Stimulated activated CD4-positive, alpha-beta T cell treated with anti-CD3 and anti-CD28 coated beads, Interleukin-1b, Interleukin-23, amount 100 ng/mL, for 1 hour (primary cell): ENCODE results near the gene PNRC1.
A peak's percentile ranks its signal among the peaks of the same experiment; 100 is the strongest.
"Not testable (repeated sequence)": the region's sequence is repeated elsewhere in the genome, so short reads cannot be mapped to it uniquely, and the experiment has no call there.

Source experiments
- DNase-seq, 2 donors: peaks; one replicate each; pipeline ENCODE4 v3.0.0-alpha.2; 2020; ENCODE audit warnings: low read depth in 2 of 2

The PNRC1 gene

DNA sequence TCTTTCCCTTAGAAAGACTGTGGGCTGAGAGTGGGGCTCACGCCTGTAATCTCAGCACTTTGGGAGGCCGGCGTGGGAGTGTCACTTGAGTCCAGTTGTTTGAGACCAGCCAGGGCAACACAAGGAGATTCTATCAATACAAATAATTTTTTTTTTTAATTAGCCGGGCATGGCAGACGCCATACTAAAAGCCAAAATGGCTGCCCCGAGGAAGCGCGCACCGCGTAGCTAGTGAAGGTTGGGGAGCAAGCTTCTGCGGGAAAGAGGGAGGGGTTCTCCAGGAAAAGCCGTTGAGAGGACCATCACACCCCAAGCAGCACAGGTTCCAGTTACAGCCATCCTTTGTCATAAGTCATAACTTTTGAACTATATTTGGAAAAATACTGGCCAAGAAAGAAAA lies 21.3 kb upstream of the PNRC1 start:
- DNase-seq = no peak

DNA sequence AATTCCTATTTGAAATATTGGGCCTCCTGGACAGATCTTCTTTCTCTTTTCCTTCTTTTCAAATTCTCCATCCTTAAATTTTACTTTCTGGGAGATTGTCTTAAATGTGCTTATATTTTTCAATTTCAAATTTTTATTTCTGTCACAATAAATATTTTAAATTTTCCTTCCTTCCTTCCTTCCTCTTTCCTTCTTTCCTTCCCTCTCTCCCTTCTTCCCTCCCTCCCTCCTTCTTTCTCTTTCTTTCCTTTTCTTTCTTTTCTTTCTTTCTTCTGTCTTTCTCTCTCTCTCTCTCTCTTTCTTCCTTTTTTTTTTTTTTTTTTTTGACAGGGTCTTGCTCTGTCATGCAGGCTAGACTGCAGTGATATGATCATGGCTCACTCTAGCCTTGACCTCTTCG lies 16.7 kb upstream of the PNRC1 start:
- DNase-seq = no peak

DNA sequence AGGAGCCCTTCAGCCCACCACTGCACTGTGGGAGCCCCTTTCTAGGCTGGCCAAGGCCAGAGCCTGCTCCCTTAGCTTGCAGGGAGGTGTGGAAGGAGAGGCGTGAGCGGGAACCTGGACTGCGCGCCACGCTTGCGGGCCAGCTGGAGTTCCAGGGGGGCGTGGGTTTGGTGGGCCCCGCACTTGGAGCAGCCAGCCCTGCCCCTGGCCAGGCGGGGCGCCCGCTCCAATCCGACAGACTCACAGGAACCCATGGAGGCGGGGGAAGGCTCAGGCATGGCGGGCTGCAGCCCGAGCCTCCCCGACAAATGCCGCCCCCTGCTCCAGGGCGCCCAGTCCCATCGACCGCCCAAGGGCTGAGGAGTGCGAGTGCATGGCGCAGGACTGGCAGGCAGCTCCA lies 15.6 kb upstream of the PNRC1 start:
- not testable (repeated sequence) for DNase-seq

DNA sequence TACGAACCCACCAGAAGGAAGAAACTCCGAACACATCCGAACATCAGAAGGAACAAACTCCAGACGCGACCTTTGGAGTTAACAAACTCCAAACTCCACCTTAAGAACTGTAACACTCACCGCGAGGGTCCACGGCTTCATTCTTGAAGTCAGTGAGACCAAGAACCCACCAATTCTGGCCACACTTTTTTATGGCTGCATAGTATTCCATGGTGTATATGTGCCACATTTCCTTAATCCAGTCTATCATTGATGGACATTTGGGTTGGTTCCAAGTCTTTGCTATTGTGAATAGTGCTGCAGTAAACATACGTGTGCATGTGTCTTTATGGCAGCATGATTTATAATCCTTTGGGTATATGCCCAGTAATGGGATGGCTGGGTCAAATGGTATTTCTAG lies 14.4 kb upstream of the PNRC1 start:
- not testable (repeated sequence) for DNase-seq

DNA sequence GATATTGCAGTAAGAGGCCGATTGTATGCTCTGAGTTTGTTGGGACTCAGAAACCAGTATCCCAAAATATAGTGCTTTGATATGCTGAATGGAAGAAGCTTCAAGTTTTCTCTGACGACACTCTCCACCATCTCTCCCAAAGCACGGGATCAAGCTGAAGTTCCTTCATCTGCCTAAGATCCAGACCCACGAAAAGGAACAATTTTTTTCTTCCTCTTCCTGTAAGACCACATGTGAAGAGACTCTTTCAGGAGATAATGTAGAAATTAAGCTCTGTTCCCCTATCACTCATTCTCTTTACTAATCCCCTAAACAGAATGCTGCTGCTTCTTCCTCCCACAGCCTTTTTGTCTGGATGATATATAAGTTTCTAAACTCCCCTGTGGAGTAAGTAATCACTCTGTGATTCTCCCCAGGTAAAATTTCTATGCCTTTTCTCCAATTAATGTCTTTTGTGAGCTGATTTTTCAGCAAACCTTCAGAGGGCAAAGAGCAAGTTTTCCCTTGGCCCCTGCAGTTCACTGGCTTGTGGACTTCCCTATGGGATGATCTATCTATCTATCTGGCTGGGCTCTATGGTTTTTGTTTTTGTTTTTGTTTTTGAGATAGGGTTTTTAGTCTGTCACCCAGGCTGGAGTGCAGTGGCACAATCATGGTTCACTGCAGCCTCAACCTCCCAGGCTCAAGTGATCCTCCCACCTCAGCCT lies 13.5 kb upstream of the PNRC1 start:
- no peak for DNase-seq

DNA sequence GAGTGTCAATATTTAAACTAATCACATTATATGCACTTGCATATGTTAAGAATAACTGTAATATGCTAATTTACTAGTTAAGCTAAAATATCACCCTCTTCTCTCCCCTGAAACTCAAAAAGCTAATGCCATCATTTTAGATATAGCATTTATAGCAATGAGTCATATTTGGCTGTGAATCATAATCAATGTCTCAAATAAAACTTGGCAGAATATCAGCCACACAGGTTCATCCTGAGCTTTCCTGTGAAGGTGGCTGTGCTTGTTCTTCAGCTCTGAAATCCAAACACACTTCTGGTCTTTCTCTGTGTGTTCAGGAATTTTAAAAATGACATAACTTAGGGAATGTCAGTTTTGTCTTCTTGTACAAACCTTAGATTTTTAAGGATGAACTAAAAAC lies 12.8 kb upstream of the PNRC1 start:
- DNase-seq = no peak

DNA sequence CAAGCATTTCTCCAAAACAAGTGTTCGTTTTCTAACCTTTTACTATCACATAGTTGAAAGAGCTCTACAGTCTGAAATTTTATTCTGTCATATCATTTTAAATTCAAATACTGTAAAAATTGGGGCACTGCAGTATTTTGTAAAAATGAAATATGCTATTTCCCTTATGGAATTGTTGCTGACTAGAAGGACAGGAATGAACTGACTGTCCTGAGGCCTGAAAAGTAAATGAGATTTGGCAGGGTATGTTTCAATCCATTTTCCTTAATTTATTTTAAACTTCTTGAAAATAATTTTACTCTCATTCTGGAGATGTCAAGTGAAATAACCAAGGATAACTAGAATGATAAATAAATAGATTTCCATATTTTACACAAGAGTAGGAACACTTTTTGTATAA lies 11.9 kb upstream of the PNRC1 start:
- DNase-seq = no peak

DNA sequence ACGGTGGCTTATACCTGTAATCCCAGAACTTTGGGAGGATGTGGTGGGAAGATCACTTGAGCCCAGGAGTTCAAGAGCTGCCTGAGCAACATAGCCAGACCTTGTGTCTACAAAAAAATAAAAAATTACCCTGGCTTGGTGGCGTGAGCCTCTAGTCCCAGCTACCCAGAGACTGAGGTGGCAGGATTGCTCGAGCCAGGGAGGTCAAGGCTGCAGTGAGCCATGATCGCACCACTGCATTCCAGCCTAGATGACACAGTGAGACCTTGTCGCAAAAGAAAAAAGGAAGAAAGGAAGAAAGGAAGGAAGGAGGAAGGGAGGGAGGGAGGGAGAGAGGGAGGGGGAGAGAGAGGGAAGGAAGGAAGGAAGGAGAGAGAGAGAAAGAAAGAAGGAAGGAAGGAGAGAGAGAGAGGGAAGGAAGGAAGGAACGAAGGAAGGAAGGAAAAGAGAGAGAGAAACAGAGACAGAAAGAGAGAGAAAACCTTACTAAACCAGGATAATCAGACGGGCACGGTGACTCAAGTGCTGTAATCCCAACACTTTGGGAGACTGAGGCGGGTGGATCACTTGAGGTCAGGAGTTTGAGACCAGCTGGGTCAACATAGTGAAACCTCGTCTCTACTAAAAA lies 10.9 kb upstream of the PNRC1 start:
- DNase-seq = no peak

DNA sequence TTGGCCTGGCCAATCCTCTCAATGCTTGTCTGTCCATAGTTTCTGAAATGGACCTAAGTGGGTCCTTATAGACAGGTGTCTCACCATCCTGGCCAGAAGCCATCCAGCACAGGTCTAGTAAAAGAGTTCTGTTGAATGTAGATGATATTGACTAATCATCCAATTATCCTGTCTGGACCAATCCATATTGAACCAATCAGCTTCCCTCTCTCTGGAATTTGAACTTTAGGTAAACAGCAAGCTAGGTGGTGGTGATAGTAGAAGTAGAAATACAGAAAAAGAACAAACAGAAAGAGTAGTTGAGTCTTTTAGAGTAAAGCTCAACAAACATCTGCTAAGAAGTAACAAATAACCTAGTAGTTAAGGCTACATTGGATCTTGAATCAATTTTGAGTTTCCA lies 9.5 kb upstream of the PNRC1 start:
- DNase-seq = no peak

DNA sequence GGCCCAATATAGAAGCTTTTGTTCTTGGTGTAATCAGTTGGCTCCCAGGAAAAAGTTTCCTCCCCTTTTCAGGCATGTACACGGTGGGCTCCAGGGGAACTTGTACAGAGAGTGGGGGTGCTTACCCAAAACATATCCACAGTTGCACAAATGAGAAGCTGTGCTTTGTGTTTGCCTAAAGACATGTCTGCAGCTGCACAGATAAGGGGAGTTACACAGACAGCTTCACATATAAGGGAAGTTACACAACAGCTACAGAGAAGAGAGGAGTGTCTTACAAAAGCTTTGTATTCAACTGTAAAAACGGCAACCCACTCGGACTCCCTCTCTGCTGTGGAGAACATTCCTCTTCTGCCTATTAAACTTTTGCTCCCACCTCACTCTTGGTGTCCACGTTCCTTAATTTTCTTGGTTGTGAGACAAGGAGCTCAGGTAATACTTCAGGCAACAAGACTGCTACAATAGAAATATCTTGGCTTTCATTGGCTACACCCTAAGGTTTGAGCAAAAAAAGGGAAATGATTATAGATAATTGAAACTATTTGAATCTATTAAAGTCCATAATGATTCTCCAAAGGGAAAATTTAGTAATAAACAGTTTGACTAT lies 7.4 kb upstream of the PNRC1 start:
- no peak for DNase-seq

DNA sequence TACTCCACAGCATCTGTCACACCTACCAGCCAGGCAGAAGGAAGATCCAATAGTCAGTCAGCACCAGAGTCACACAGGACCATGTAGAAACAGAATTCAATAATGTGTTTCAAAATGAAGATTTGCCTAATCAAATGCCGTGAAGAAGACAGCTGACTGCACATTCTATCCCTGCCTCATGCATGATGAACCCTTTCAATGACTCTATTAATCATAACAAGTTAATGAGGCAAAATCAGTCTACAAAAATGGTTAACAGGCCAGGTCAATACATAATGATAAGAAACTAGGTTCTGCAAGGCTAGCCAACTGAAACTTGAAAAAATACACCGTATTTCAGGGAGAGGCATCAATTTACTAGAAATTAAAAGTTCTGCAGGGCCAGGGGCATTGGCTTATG lies 6.7 kb upstream of the PNRC1 start:
- no peak for DNase-seq

DNA sequence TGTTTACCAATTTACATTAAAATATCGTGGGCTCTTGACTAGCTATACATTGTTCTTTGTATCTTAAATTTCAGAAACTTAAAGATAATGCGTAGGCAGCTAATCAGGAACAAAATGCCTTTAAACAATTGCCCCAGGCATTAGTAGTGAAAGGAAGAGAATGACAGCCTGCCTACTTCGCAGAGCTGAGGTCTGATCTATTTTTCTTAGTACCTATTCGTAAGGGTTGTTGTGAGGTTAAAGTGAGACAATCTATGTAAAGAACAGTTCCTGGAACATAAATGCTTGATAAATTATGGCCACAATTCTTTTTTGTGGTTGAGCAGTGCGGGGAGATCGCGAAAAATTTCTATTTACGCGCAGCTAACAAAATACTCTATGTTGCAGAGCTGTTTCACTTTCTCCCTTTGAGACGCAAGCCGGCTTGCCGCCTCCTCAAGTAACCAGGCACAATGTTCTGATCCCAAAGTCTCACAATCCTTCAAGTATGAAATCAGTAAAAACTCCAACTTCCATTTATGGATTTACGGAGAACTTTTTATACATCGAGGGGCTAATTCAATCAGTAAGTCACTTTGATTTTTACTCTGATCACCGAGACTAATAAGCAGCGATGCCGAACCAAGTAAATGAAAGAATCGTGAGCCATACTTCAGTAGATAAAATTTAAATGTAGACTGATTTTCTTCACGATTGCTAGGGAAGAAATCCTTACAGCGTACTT lies 878 bp upstream of the PNRC1 start:
- DNase-seq = no peak

DNA sequence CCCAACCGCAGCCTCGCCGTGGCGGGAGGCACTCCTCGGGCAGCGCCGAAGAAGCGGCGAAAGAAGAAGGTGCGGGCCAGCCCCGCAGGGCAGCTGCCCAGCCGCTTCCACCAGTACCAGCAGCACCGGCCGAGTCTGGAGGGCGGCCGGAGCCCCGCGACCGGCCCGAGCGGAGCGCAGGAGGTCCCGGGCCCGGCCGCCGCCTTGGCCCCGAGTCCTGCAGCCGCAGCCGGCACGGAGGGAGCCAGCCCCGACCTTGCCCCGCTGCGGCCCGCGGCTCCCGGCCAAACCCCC lies 525 bp downstream of the PNRC1 start:
- DNase-seq = no peak

DNA sequence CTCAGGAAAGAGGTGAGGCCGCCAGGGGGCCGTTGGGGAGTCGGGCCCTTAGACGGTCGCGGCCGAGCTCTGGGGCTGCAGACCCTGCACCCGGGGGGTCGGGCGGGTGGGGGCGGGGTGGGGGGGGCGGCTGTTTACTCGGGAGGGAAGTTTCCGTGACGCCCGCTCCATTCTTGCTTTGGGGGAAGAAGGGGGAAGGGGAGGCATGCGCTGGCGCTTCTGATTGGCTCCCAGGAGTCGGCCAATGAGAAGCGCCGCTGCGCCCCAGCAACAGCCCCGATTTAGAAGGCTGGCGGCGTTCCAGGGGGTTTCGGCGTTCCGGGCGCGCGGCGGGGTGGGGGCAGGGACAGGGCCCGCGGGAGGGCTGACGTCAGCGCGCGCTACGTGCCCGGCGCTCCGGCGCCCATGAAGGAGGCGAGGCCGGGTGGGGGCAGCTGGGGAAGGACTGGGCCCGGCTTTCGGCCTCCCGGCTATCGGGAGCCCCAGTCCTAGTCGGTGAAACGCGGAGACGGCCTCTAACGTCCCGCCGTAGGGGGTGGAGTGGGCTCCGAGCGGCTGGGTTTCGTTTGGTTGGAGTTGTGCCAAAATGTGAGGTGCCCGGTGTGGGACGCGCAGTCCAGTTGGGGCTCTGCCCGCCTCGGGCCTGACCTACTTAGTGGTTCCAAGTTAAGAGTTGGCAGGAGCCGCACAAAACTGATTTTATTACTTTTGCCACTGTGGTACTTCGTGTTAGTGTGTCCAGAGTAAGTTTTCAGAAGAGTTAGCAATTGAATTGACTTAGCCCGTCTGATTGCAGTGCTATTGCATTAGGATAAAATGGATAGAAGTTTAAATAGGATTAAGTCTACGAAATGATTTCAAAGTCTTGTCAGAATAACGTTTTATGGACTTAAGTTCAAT lies 1.1 kb downstream of the PNRC1 start:
- DNase-seq = peak; percentile 97 to 98

DNA sequence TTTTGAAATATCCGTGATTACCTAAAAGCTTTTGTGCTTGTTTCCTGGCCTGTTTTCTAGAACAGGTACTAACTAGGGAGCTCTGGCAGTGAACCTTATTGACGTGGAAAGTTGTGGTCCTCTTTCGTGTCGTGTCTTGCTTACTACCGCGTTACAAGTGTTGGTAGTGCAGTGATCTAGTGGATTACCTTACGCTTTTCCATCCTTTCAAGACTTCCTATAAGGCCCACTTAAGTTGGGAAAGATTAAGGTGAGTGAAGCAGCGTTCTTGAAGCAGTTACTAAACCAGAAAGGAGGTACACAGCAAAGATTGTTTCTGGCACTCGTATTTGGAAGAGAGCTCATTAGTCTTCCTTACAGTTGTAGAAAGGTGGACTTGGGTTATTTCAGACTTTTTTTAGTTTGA lies 1.9 kb downstream of the PNRC1 start:
- DNase-seq = no peak

DNA sequence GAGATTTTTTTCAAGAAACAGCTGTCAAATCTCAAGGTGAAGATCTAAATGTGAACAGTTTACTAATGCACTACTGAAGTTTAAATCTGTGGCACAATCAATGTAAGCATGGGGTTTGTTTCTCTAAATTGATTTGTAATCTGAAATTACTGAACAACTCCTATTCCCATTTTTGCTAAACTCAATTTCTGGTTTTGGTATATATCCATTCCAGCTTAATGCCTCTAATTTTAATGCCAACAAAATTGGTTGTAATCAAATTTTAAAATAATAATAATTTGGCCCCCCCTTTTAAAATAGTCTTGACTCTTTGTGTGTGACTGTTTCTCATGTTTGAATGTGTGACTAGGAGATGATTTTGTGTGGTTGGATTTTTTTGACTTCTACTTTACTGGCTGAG lies 4.0 kb downstream of the PNRC1 start:
- DNase-seq = no peak

DNA sequence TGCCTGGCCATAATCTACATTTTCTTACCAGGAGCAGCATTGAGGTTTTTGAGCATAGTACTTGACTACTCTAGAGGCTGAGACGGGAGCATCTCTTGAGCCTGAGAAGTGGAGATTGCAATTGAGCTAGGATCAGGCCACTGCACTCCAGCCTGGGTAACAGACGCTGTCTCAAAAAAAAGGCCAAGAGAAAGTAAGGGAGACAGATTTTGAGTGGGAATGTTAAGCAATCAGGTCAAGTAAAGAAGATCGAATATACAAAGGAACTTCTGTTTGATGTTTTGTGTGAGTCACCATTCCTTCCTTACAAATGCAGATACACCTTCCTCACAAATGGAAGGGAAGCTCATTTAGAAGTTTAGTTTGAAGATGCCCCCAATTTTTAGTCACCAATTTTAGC lies 4.4 kb downstream of the PNRC1 start:
- DNase-seq = no peak

DNA sequence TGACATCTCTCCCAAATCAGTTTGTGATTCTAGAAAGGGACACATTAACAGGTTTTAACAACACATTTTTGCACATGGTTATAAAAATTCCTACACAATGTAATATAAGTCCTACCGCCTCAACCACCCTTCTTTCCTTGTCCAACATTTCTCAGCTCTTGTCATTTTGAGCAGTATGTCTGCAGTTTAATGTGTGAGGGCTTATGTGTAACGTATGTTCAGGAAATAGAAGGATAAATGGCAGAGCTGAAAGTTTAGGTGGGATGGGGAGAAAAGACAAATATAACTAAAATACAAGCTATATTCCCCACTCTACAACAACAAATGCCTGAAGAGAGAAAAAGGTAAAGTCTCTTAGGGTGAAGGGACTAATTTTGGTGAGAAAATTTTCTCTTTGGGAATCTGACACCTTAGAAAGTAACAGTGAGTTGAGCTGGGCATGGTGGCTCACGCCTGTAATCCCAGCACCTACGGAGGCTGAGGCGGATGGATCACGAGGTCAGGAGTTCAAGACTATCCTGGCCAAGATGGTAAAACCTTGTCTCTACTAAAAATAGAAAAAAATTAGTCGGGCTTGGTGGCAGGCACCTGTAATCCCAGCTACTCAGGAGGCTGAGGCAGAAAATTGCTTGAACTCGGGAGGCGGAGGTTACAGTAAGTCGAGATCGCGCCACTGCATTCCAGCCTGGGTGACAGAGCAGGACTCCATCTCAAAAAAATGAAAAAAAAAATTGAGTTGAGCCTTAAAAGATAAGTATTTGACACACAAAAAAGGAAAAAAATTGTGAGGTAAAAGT lies 5.1 kb downstream of the PNRC1 start:
- no peak for DNase-seq

DNA sequence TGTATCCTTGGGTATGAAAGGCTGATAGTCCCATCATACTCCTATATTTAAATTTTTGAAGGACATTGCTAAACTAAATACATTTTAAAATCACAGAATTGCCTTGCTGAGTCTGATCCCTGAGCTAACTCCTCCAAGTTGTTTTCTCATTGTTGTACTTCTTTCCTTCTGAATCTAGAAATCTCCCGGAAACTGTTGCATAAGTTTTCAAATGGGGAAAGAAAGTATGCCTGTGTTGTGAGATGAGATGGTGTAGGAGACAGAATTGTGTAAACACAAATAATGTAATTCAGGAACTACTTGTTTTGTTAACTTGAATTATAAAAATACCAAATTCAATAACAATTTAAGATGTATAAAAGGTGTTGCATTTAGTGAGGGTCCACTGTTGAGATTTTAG lies 7.3 kb downstream of the PNRC1 start:
- no peak for DNase-seq

DNA sequence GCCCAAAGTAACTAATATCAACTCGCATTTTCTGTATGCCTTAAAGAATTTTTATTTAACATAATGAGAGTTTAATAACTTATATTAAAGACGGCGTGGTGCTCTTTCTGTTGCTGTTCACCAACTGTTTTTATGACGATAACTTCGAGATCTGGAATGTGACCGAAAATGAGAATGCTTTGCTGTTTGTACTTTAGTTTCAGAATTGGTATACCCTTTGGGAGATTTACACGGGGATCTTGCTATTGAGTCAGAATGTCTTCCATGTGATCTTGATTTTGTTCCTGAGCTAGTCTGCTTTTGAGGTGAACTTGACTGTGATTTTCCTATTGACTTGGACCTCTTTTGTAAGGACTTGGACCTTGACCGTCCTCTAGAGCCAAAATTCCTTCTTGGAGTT lies 17.9 kb downstream of the PNRC1 start:
- no peak for DNase-seq

DNA sequence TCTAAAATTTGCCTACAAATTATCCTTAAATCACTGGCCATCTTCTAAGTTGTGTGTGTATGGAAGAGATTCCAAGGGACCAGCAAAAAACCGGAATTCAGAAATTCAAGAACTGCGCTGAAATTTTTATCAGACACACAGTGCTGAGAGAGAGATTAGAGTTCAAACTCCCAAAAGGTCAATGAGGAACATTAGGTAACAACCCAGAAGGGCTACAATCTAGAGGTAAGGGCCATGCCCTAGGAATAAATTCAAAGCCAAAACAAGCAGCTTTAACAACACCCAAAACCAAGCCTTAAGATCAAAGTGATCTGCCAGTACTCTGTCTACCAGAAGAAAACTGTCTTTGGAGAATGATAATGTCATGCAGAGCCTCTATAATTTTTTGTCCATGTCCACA lies 19.6 kb downstream of the PNRC1 start:
- no peak for DNase-seq
